ENCODE measurements around the gene PCSK4.

Gene PCSK4

DNA sequence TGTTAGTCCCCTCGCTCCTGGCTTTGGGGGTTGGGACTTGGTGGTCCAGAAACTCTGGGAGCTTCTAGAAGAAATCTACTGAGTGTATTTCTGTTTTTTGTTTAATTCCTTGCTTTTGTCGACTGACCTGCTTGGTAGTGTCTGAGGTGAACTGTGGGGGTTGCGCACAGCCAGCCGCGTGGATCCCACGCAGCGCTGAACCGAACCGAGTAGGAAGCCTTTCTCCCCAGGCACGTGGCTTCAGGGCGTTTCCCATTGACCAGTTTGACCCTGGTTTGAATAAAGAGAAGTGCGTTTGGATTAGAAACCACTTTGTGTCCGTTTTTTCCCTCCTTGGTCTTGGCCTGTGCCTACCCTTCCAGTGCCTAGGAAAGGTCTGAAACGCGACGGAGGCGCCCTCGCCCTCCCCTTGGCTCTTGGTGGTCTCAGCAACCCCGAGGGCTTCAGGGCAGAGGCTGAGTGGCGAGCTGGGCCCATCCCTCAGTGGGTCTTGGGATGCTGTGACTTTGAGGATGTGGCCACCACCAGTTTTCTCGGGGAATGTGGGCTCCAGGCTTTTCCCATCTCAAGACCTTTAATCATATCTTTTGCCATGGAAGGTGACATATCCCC is 54.7 kb downstream of the PCSK4 start:
- no peak for DNase-seq

DNA sequence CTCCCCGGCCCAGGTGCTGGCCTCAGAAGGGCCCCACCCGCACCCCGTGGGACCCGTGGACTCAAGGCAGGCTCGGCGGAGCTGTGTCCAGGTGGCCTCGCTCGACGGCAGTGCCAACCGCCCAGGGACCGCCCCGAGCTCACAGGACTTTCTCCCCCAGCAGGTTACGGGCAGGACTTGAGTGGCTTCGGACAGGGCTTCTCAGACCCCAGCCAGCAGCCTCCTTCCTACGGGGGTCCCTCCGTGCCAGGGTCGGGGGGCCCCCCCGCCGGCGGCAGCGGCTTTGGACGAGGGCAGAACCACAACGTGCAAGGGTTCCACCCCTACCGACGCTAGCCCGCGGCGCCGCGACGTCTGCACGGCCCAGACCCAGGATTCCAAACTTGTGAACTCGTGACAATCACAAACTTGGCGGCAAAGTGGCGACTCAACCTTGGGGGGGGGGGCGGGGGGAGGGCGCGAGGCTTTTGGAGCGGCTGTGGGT is 55.5 kb downstream of the PCSK4 start:
- DNase-seq = no peak

- DNase-seq = no peak
These were observed 56.1 kb downstream of the PCSK4 start for GRCh38 chr19:1434040-1434366.

DNA sequence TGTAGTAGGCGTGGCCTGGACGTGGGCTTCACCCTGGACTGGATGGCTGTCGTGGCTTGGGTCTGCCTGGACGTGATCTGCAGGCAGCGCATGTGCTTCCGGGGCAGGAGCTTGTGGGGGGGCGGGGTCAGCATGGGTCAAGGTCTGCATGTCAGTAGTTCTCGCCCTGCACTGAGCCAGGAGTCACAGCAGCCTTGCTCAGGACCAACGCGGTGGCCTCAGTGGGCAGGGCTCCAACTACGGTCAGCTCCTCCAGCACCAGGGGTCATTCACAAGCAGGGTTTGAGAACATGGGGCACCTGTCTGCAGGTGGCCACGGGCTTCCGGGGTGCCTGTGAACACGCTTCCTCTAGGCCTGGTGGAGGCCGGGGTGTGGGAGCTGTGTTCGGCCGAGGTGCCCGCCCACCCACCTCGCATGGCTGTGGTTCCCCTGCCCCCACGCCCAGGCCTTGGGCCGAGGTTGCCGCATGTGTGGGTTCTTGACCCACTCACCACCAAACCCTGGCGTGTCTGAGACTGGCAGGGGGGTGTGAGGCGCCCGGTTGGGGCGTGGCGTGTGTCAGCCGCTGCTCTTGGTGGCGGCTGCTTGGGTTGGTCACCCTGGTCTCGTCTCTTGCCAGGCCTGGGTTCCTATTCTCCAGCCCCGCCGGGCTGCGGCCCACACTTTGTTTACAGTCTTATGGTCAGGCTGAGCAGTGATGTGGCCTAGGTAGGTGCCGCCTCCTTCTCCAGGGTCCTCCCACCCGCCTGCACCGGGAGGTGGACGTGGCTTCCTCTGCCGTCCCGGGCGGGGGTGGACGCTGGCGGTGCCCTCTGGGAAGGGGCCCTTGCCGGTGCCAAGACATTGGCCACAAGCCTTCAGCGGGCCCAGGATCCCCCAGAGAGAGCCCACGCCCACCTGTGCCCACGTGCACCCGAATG is 56.8 kb downstream of the PCSK4 start:
- no peak for DNase-seq

- DNase-seq = no peak
These were observed 57.7 kb downstream of the PCSK4 start for GRCh38 chr19:1432507-1432887.

DNA sequence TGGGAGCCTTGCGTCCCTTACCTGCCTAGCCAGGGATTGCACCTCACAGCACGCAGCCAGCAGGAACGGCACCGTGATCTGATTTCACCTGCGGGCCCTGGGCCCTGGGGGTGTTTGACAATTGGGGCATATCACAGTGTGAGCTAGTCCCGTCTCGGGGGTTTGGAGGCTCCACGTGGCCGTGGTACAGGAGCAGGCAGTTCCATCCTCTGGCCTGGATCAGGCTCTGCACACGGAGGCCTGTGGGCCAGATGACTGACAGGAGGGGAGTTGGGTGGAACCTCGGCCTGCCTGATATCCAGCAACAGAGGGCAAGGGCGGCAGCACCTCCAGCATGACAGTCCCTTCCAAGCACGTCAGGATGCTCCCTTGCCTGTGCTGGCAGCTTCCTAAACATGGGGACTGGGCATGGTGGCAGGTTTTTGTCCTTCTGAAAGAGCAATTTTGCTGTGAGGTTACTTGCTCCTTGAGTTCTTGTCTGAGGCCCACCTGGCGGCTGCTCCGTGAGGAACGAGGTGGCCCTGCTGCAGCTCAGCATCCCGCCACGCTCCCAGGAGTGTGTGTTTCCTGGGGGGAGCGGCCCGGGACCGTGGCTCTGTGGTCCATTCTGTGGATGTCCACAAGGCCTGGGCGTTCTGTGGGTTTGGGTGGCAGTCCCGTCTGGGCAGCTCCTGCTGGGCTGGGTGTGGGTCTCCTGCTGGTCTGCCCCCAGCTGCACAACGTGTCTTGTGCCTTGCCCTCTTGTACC is 58.2 kb downstream of the PCSK4 start:
- DNase-seq = no peak

Data from activated CD8-positive, alpha-beta memory T cell treated with anti-CD3 and anti-CD28 coated beads for 24 hours (primary cell).